ENCODE data around the gene FBXO46. TPM values are rescaled to one million over a fixed set of nuclear protein-coding genes. Genes with fewer than 3 reads are reported as not detected.

FBXO46 gene
- total and polyA plus RNA-seq, 2 of the 13 experiments (the other 11 are each of a cell fraction or from before 2014, with no cell fraction given) = 6.2 to 6.4 TPM

DNA sequence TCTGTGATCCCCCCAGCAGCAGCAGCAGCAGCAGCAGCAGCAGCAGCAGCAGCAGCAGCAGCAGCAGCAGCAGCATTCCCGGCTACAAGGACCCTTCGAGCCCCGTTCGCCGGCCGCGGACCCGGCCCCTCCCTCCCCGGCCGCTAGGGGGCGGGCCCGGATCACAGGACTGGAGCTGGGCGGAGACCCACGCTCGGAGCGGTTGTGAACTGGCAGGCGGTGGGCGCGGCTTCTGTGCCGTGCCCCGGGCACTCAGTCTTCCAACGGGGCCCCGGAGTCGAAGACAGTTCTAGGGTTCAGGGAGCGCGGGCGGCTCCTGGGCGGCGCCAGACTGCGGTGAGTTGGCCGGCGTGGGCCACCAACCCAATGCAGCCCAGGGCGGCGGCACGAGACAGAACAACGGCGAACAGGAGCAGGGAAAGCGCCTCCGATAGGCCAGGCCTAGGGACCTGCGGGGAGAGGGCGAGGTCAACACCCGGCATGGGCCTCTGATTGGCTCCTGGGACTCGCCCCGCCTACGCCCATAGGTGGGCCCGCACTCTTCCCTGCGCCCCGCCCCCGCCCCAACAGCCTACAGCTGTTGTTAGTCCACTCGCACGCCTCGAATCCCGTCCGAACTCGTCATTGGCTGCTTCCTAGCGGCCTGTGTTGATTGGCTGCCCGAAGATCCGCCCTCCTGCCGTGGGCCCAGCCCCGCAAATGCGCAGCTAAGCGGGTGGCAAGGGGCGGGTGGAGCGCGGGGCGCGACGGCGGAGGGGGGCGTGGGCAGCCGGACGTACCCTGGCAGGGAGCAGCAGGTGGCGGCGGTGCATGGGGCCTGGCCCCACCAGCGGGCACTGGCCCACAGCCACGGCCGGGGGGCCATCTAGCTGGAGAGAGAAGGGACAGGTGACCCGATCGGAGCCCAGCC, 39.8 kb upstream of the FBXO46 start (continued):
- TF ChIP-seq, protein P1, sequence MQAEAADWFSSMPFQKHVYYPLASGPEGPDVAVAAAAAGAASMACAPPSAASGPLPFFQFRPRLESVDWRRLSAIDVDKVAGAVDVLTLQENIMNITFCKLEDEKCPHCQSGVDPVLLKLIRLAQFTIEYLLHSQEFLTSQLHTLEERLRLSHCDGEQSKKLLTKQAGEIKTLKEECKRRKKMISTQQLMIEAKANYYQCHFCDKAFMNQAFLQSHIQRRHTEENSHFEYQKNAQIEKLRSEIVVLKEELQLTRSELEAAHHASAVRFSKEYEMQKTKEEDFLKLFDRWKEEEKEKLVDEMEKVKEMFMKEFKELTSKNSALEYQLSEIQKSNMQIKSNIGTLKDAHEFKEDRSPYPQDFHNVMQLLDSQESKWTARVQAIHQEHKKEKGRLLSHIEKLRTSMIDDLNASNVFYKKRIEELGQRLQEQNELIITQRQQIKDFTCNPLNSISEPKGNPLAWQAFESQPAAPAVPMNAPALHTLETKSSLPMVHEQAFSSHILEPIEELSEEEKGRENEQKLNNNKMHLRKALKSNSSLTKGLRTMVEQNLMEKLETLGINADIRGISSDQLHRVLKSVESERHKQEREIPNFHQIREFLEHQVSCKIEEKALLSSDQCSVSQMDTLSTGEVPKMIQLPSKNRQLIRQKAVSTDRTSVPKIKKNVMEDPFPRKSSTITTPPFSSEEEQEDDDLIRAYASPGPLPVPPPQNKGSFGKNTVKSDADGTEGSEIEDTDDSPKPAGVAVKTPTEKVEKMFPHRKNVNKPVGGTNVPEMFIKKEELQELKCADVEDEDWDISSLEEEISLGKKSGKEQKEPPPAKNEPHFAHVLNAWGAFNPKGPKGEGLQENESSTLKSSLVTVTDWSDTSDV (CRISPR knock-in tag; IDR thresholded peaks at IDR 0.05) = no peak
- TF ChIP-seq ZFYVE20 (CRISPR knock-in tag; IDR thresholded peaks at IDR 0.05; ENCODE audit: borderline replicate concordance, low read depth) = no peak
- peak; percentile 89 for TF ChIP-seq SP2 (CRISPR knock-in tag; IDR thresholded peaks at IDR 0.05)
- TF ChIP-seq HNRNPK (IDR thresholded peaks at IDR 0.05; ENCODE audit: low read depth, low read length, poor library complexity, severe bottlenecking) = peak; percentile 47
- TF ChIP-seq PHF20 (CRISPR knock-in tag; IDR thresholded peaks at IDR 0.05) = peak; percentile 30; the same call in 1 of the 2 replicates
- TF ChIP-seq NCOA1 (CRISPR knock-in tag; IDR thresholded peaks at IDR 0.05) = no peak
- TF ChIP-seq ZNF749 (CRISPR knock-in tag; IDR thresholded peaks at IDR 0.05; ENCODE audit: borderline replicate concordance) = peak; percentile 46; the same call in 1 of the 2 replicates
- peak; percentile 63; the same call in 1 of the 2 replicates for TF ChIP-seq ZNF546 (CRISPR knock-in tag; conservative IDR thresholded peaks at IDR 0.05)
- TF ChIP-seq ZNF382 (CRISPR knock-in tag; IDR thresholded peaks at IDR 0.05; ENCODE audit: borderline replicate concordance) = no peak
- TF ChIP-seq ZNF33B (CRISPR knock-in tag; IDR thresholded peaks at IDR 0.05) = peak; percentile 82
- TF ChIP-seq NFAT5 (CRISPR knock-in tag; IDR thresholded peaks at IDR 0.05) = 0 out of 2 replicates have a peak, but pooled peaks have one; percentile 49
- TF ChIP-seq ZNF883 (CRISPR knock-in tag; IDR thresholded peaks at IDR 0.05; ENCODE audit: not compliant biosample characterization) = peak; percentile 75
- peak; percentile 36; the same call in 1 of the 2 replicates for TF ChIP-seq ZNF317 (CRISPR knock-in tag; IDR thresholded peaks at IDR 0.05)
- TF ChIP-seq ZFP36L2 (CRISPR knock-in tag; IDR thresholded peaks at IDR 0.05) = no peak
- no peak for TF ChIP-seq TRIM24 (CRISPR knock-in tag; IDR thresholded peaks at IDR 0.05)
- peak; percentile 24; the same call in 1 of the 2 replicates for TF ChIP-seq ZNF264 (CRISPR knock-in tag; IDR thresholded peaks at IDR 0.05)
- TF ChIP-seq ZNF720 (CRISPR knock-in tag; IDR thresholded peaks at IDR 0.05) = no peak
- no peak for TF ChIP-seq ZNF3 (CRISPR knock-in tag; IDR thresholded peaks at IDR 0.05)
- no peak; the same call in 1 of the 2 replicates for TF ChIP-seq SIN3B (IDR thresholded peaks at IDR 0.05; ENCODE audit: low read length)
- TF ChIP-seq ZNF737 (CRISPR knock-in tag; IDR thresholded peaks at IDR 0.05; ENCODE audit: borderline replicate concordance) = no peak
- TF ChIP-seq TARDBP (CRISPR knock-in tag; IDR thresholded peaks at IDR 0.05) = no peak
- TF ChIP-seq ELF1 (CRISPR knock-in tag; IDR thresholded peaks at IDR 0.05) = no peak; the same call in 1 of the 2 replicates
- peak; percentile 36; the same call in 1 of the 2 replicates for TF ChIP-seq SOX5 (CRISPR knock-in tag; IDR thresholded peaks at IDR 0.05; ENCODE audit: borderline replicate concordance)
